Astrocyte (in vitro differentiated cells and primary cell): Measurements from ENCODE around the gene ANKRD63. TPM values are rescaled to one million over a fixed set of nuclear protein-coding genes. Genes with fewer than 3 reads are reported as not detected.

Experiments
- DNase-seq: peaks from one replicate; pipeline ENCODE4 v3.0.0-alpha.2; 2010; ENCODE audit warnings: low read depth
- FAIRE-seq: peaks from 2 replicates; lab custom pipeline; 2011; peaks lifted over from hg19 to GRCh38; lab: Jason Lieb, UNC
- H2AFZ ChIP-seq: 2 replicates; pipeline ENCODE4 v1.6.0; 2012; ENCODE audit warnings: low read depth, low read length, inconsistent platforms
- H3K27ac ChIP-seq: 2 replicates; pipeline ENCODE4 v1.5.1; 2011; ENCODE audit warnings: low read depth, low read length, inconsistent platforms
- H3K27me3 ChIP-seq: 2 replicates; pipeline ENCODE4 v1.6.0; 2011; ENCODE audit warnings: low read length, inconsistent platforms; ENCODE audit not compliant: insufficient read depth
- H3K36me3 ChIP-seq: 2 replicates; pipeline ENCODE4 v1.5.1; 2011; ENCODE audit warnings: low read length, inconsistent platforms; ENCODE audit not compliant: insufficient read depth
- H3K4me1 ChIP-seq: 2 replicates; pipeline ENCODE4 v1.5.1; 2011; ENCODE audit warnings: low read length, inconsistent platforms; ENCODE audit not compliant: insufficient read depth
- H3K4me2 ChIP-seq: 2 replicates; pipeline ENCODE4 v1.6.0; 2012; ENCODE audit warnings: low read length, inconsistent platforms
- H3K4me3 ChIP-seq: 2 replicates; pipeline ENCODE4 v1.5.1; 2011; ENCODE audit warnings: low read depth, mild to moderate bottlenecking, low read length, inconsistent platforms; ENCODE audit not compliant: insufficient read depth
- H3K79me2 ChIP-seq: 2 replicates; pipeline ENCODE4 v1.6.0; 2012; ENCODE audit warnings: mild to moderate bottlenecking, low read length, inconsistent platforms; ENCODE audit not compliant: insufficient read depth
- H3K9ac ChIP-seq: 2 replicates; pipeline ENCODE4 v1.6.0; 2012; ENCODE audit warnings: mild to moderate bottlenecking, low read length, inconsistent platforms
- H3K9me3 ChIP-seq: 2 replicates; pipeline ENCODE4 v1.5.1; 2012; ENCODE audit warnings: low read depth, mild to moderate bottlenecking, low read length, inconsistent platforms; ENCODE audit not compliant: insufficient read depth
- H4K20me1 ChIP-seq: 2 replicates; pipeline ENCODE4 v1.6.0; 2012; ENCODE audit warnings: low read length, inconsistent platforms; ENCODE audit not compliant: insufficient read depth
- H3K27ac Mint-ChIP-seq: one replicate; pipeline ENCODE4 v1.8.0; 2021; ENCODE audit warnings: mild to moderate bottlenecking, mixed read lengths; ENCODE audit not compliant: unreplicated experiment
- H3K27me3 Mint-ChIP-seq: one replicate; pipeline ENCODE4 v1.8.0; 2021; ENCODE audit warnings: low read depth, mixed read lengths; ENCODE audit not compliant: unreplicated experiment
- H3K36me3 Mint-ChIP-seq: one replicate; pipeline ENCODE4 v1.8.0; 2021; ENCODE audit warnings: low read depth, mixed read lengths; ENCODE audit not compliant: unreplicated experiment
- H3K4me1 Mint-ChIP-seq: one replicate; pipeline ENCODE4 v1.8.0; 2021; ENCODE audit warnings: low read depth, mixed read lengths; ENCODE audit not compliant: unreplicated experiment
- H3K4me3 Mint-ChIP-seq: one replicate; pipeline ENCODE4 v1.8.0; 2021; ENCODE audit warnings: mild to moderate bottlenecking, moderate library complexity, mixed read lengths; ENCODE audit not compliant: unreplicated experiment
- H3K9me3 Mint-ChIP-seq: one replicate; pipeline ENCODE4 v1.8.0; 2021; ENCODE audit warnings: mild to moderate bottlenecking, mixed read lengths; ENCODE audit not compliant: unreplicated experiment
- CTCF ChIP-seq: IDR thresholded peaks from 2 replicates; pipeline ENCODE4 v1.5.1; 2011; ENCODE audit warnings: low read depth, mild to moderate bottlenecking, inconsistent platforms, low read length, moderate library complexity; ENCODE audit not compliant: insufficient read depth
- EZH2 ChIP-seq: IDR thresholded peaks from 2 replicates; pipeline ENCODE4 v1.6.1; 2012; ENCODE audit warnings: mild to moderate bottlenecking, low read length, inconsistent platforms; ENCODE audit not compliant: insufficient read depth
- total RNA-seq: library from RNA; stranded (reverse); gene quantifications from 2 replicates; pipeline ENCODE4 v1.2.1, GENCODE V29; 2021

Gene ANKRD63
- total RNA-seq, 1 donor from 2014 or later = not detected

GRCh38 chr15:40302288-40302886 lies 19.5 kb upstream of the ANKRD63 start:
- H3K4me3 ChIP-seq = no peak overlapping the region
- no peak overlapping the region for H3K27ac ChIP-seq
- Mint-ChIP-seq H3K36me3 (peaks cover 4% of the 10 kb centered on the region), H3K27me3 (peaks cover 47% of the 10 kb centered on the region), H3K4me3 (no peak overlapping the region), H3K27ac (no peak overlapping the region), H3K9me3 (peaks cover 9% of the 10 kb centered on the region), H3K4me1 (no peaks in the 10 kb centered on the region)
- no peaks in the 10 kb centered on the region for H3K79me2 ChIP-seq
- no peak for FAIRE-seq
- no peak overlapping the region for H3K4me2 ChIP-seq
- no peak for DNase-seq
- no peaks in the 10 kb centered on the region for H4K20me1 ChIP-seq
- H3K9ac ChIP-seq = no peak overlapping the region
- H3K4me1 ChIP-seq = no peaks in the 10 kb centered on the region
- H3K9me3 ChIP-seq = peaks cover 4% of the 10 kb centered on the region
- no peak overlapping the region for H2AFZ ChIP-seq
- H3K27me3 ChIP-seq = peaks cover 10% of the 10 kb centered on the region
- TF ChIP-seq EZH2 (no peak), CTCF (no peak)
- H3K36me3 ChIP-seq = no peaks in the 10 kb centered on the region

GRCh38 chr15:40301467-40302179 lies 18.8 kb upstream of the ANKRD63 start:
- peaks cover 4% of the 10 kb centered on the region for H3K9me3 ChIP-seq
- H3K9me3 Mint-ChIP-seq = peaks cover 9% of the 10 kb centered on the region
- peaks cover 50% of the 10 kb centered on the region for H3K27me3 Mint-ChIP-seq
- no peak overlapping the region for H3K4me3 Mint-ChIP-seq
- H3K27ac ChIP-seq = no peak overlapping the region
- TF ChIP-seq CTCF = no peak
- no peak for TF ChIP-seq EZH2
- peaks cover 4% of the 10 kb centered on the region for H3K36me3 Mint-ChIP-seq
- no peak overlapping the region for H2AFZ ChIP-seq
- peaks cover 10% of the 10 kb centered on the region for H3K27me3 ChIP-seq
- H4K20me1 ChIP-seq = no peaks in the 10 kb centered on the region
- no peaks in the 10 kb centered on the region for H3K4me1 Mint-ChIP-seq
- no peaks in the 10 kb centered on the region for H3K79me2 ChIP-seq
- no peaks in the 10 kb centered on the region for H3K36me3 ChIP-seq
- H3K4me2 ChIP-seq = no peak overlapping the region
- no peak for FAIRE-seq
- no peak overlapping the region for H3K9ac ChIP-seq
- no peaks in the 10 kb centered on the region for H3K4me1 ChIP-seq
- no peak for DNase-seq
- H3K4me3 ChIP-seq = no peak overlapping the region
- H3K27ac Mint-ChIP-seq = peak overlapping the region; percentile 53

- Histone ChIP-seq H3K27ac (no peak overlapping the region), H3K4me2 (no peak overlapping the region), H3K79me2 (no peaks in the 10 kb centered on the region), H3K27me3 (peaks cover 11% of the 10 kb centered on the region), H3K9ac (no peak overlapping the region), H3K4me3 (no peak overlapping the region), H3K4me1 (no peaks in the 10 kb centered on the region), H3K36me3 (no peaks in the 10 kb centered on the region), H4K20me1 (no peaks in the 10 kb centered on the region), H3K9me3 (peaks cover 4% of the 10 kb centered on the region), H2AFZ (no peak overlapping the region)
- no peak overlapping the region for H3K4me3 Mint-ChIP-seq
- H3K27me3 Mint-ChIP-seq = peaks cover 50% of the 10 kb centered on the region
- FAIRE-seq (no peak), DNase-seq (no peak)
- peaks cover 4% of the 10 kb centered on the region for H3K36me3 Mint-ChIP-seq
- no peak overlapping the region for H3K27ac Mint-ChIP-seq
- H3K4me1 Mint-ChIP-seq = no peaks in the 10 kb centered on the region
- TF ChIP-seq CTCF (no peak), EZH2 (no peak)
- peaks cover 9% of the 10 kb centered on the region for H3K9me3 Mint-ChIP-seq
Measured at GRCh38 chr15:40300771-40301170, 17.9 kb upstream of the ANKRD63 start.
